Measurements from ENCODE around the gene TMPO.

DNA sequence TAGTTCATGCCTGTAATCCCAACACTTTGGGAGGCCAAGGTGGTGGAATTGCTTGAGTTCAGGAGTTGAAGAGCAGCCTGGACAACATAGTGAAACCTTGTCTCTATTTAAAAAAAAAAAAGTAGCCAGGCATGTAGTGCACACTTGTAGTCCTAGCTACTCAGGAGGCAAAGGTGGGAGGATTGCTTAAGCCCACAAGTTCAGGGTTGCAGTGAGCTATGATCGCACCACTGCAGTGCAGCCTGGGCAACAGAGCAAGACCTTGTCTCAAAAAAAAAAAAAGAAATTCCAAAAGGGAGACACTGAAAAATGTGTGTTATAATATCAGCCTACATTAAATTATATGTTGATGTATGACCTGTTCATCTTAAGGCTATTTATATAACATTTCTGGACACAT lies 14.7 kb downstream of the TMPO start:
- TF ChIP-seq, protein P1, sequence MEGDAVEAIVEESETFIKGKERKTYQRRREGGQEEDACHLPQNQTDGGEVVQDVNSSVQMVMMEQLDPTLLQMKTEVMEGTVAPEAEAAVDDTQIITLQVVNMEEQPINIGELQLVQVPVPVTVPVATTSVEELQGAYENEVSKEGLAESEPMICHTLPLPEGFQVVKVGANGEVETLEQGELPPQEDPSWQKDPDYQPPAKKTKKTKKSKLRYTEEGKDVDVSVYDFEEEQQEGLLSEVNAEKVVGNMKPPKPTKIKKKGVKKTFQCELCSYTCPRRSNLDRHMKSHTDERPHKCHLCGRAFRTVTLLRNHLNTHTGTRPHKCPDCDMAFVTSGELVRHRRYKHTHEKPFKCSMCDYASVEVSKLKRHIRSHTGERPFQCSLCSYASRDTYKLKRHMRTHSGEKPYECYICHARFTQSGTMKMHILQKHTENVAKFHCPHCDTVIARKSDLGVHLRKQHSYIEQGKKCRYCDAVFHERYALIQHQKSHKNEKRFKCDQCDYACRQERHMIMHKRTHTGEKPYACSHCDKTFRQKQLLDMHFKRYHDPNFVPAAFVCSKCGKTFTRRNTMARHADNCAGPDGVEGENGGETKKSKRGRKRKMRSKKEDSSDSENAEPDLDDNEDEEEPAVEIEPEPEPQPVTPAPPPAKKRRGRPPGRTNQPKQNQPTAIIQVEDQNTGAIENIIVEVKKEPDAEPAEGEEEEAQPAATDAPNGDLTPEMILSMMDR (IDR thresholded peaks at IDR 0.05), result no peak
- TF ChIP-seq POLR2A (IDR thresholded peaks at IDR 0.05), result no peak

All from uterus (tissue), 2 donors.